Measurements from ENCODE around the gene UCN.
A peak's percentile ranks its signal among the peaks of the same experiment; 100 is the strongest.

- TF ChIP-seq CTCF (IDR thresholded peaks at IDR 0.05) (peak; percentile 45 to 84 (median 79)), POLR2A (IDR thresholded peaks at IDR 0.05) (no peak)
Measured at GRCh38 chr2:27303093-27304025, 4.9 kb downstream of the UCN start.

Data from upper lobe of left lung (tissue), 4 donors.